ENCODE results near the gene PMVK. TPM values are rescaled to one million over a fixed set of nuclear protein-coding genes. Genes with fewer than 3 reads are reported as not detected.
A peak's percentile ranks its signal among the peaks of the same experiment; 100 is the strongest.

Gene PMVK
- total and polyA plus RNA-seq, 2 of the 8 experiments (the other 6 are each of a cell fraction or from before 2014, with no cell fraction given): 23.8 to 26.5 TPM

- Histone ChIP-seq H2AFZ (ENCODE audit: low read length) (peak overlapping the region; percentile 48; the same call in 1 of the 2 replicates), H3K4ac (replicated peaks; ENCODE audit: insufficient read length, low read depth, low read length) (no peak overlapping the region), H3K23me2 (ENCODE audit: low read depth, low read length) (no peaks in the 10 kb centered on the region), H3K27me3 (replicated peaks in 1 of 4; ENCODE audit: control insufficient read depth in 3 of 4, extremely low read depth in 1 of 4, insufficient read depth in 3 of 4, low read length in 3 of 4) (no peaks in the 10 kb centered on the region), H4K8ac (ENCODE audit: extremely low read depth, insufficient read depth, low read length) (no peak overlapping the region), H4K20me1 (replicated peaks in 1 of 2; ENCODE audit: control insufficient read depth in 1 of 2, insufficient read depth in 2 of 2, low read length in 2 of 2) (no peaks in the 10 kb centered on the region), H4K5ac (ENCODE audit: insufficient read length, low read depth, low read length) (no peak overlapping the region), H3K36me3 (ENCODE audit: control insufficient read depth in 2 of 4, insufficient read depth in 4 of 4, low read length in 3 of 4) (no peaks in the 10 kb centered on the region), H3K79me1 (ENCODE audit: low read depth, low read length) (no peaks in the 10 kb centered on the region), H2BK120ac (replicated peaks; ENCODE audit: low read depth, low read length) (no peak overlapping the region), H2BK15ac (ENCODE audit: low read length) (no peak overlapping the region), H3K4me2 (ENCODE audit: insufficient read depth in 1 of 2, low read depth in 2 of 2, low read length in 2 of 2) (no peak overlapping the region; a peak in 1 of 4 replicates), H3K79me2 (ENCODE audit: control insufficient read depth in 1 of 2, insufficient read depth in 2 of 2, low read length in 2 of 2) (no peaks in the 10 kb centered on the region), H3K27ac (ENCODE audit: low read depth, low read length) (no peak overlapping the region), H3K18ac (ENCODE audit: extremely low read depth, low read length) (no peak overlapping the region), H3K23ac (ENCODE audit: insufficient read length) (no peak overlapping the region), H3K14ac (ENCODE audit: insufficient read length) (no peak overlapping the region), H3K4me3 (ENCODE audit: extremely low read depth in 1 of 4, insufficient read depth in 2 of 4, low read depth in 3 of 4, low read length in 4 of 4) (no peak overlapping the region), H3K56ac (replicated peaks; ENCODE audit: insufficient read length, low read depth, low read length) (no peak overlapping the region), H2BK12ac (ENCODE audit: low read depth, low read length) (no peak overlapping the region), H2BK20ac (ENCODE audit: low read length) (no peak overlapping the region), H3K9ac (replicated peaks in 1 of 4; ENCODE audit: extremely low read depth in 1 of 4, low read depth in 3 of 4, low read length in 3 of 4) (no peak overlapping the region), H3K4me1 (replicated peaks in 1 of 4; ENCODE audit: control insufficient read depth in 3 of 4, insufficient read depth in 4 of 4, low read length in 3 of 4) (peaks cover 0 to 6% (median 0%) of the 10 kb centered on the region in 4 experiments; a peak in 1 of 7 replicates), H2BK5ac (ENCODE audit: low read depth, low read length) (no peak overlapping the region), H2AK5ac (ENCODE audit: low read depth, low read length) (no peak overlapping the region), H3K9me3 (ENCODE audit: insufficient read depth in 2 of 2, low read depth in 1 of 2, low read length in 1 of 2) (no peaks in the 10 kb centered on the region), H4K91ac (replicated peaks; ENCODE audit: insufficient read length, low read length) (no peak overlapping the region)
- ChIA-PET POLR2A (ENCODE audit: partially characterized antibody) (interaction anchor here (1.1 to 1.6 kb wide), 2 partner anchors 10 to 51 kb away, joined by 3 to 6 read pairs; no protein-coding TSS in a partner anchor), CTCF (ENCODE audit: partially characterized antibody) (interaction anchor here (0.6 to 3.0 kb wide), 26 partner anchors 9 to 213 kb away, joined by 3 to 14 read pairs (median 4); no protein-coding TSS in a partner anchor)
- DNase-seq (ENCODE audit: low read depth in 1 of 2, low spot score in 2 of 2) (no peak), FAIRE-seq (no peak)
- WGBS, 2 experiments (ENCODE audit: extremely low coverage in 1 of 2, insufficient coverage in 1 of 2, insufficient read length in 1 of 2, insufficient replicate concordance in 2 of 2, low coverage in 1 of 2, low lambda C conversion rate in 2 of 2, missing lambda C conversion rate in 1 of 2): 80% methylated on average over 10 of the region's 10 CpGs; no CpG with 5 or more reads in 1 of the 2 experiments
- TF ChIP-seq RNF2 (IDR thresholded peaks at IDR 0.05; ENCODE audit: borderline replicate concordance, low read depth, low read length, missing control alignments, poor library complexity, severe bottlenecking): no peak
- no peak for TF ChIP-seq MAX (IDR thresholded peaks at IDR 0.05)
- TF ChIP-seq CEBPB (IDR thresholded peaks at IDR 0.05; ENCODE audit: low read depth, low read length): no peak
- peak; percentile 79 for TF ChIP-seq TEAD4 (IDR thresholded peaks at IDR 0.05; ENCODE audit: low read depth, low read length)
These were observed 54.5 kb downstream of the PMVK start for GRCh38 chr1:154881820-154882535.

Data from H1 (cell line).